ENCODE data around the gene INAFM1.

Gene INAFM1

DNA sequence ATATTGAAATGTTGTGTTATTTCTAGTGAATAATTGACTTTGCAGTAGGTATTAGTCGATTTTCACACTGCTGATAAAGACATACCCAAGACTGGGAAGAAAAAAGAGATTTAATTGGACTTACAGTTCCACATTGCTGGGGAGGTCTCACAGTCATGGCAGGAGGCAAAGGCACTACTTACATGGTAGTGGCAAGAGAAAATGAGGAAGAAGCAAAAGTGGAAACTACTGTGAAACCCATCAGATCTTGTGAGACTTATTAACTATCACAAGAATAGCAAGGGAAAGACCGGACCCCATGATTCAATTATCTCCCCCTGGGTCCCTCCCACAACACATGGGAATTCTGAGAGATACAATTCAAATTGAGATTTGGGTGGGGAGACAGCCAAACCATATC lies 47.4 kb downstream of the INAFM1 start:
- CTCF ChIA-PET: interaction anchor here (1.5 kb wide), 1 partner anchor 27 kb away, joined by 3 read pairs; no protein-coding TSS in a partner anchor
- no peaks in the 10 kb centered on the region for H3K4me1 ChIP-seq (ENCODE audit: control insufficient read depth, insufficient read depth, low read length)
- POLR2A ChIA-PET: no interaction called here
- H3K4me3 ChIP-seq (ENCODE audit: low read depth, low read length): no peak overlapping the region
- no peaks in the 10 kb centered on the region for H3K36me3 ChIP-seq (ENCODE audit: control insufficient read depth in 2 of 2, insufficient read depth in 1 of 2, low read length in 2 of 2)
- no peaks in the 10 kb centered on the region for H3K9me3 ChIP-seq (ENCODE audit: control insufficient read depth, insufficient read depth, low read depth, low read length)
- no peak for TF ChIP-seq ZNF398 (tag by site-specific recombination; IDR thresholded peaks at IDR 0.05)
- TF ChIP-seq ZNF548 (tag by site-specific recombination; IDR thresholded peaks at IDR 0.05): no peak
- TF ChIP-seq ZNF362 (tag by site-specific recombination; IDR thresholded peaks at IDR 0.05): no peak
- no peak for TF ChIP-seq SCRT1 (tag by site-specific recombination; IDR thresholded peaks at IDR 0.05; ENCODE audit: borderline replicate concordance)
- TF ChIP-seq ZNF433 (tag by site-specific recombination; IDR thresholded peaks at IDR 0.05; ENCODE audit: low read depth): no peak
- no peak for TF ChIP-seq ZNF701 (tag by site-specific recombination; IDR thresholded peaks at IDR 0.05)
- no peak for TF ChIP-seq ZNF23 (tag by site-specific recombination; IDR thresholded peaks at IDR 0.05; ENCODE audit: borderline replicate concordance)
- TF ChIP-seq SALL2 (tag by site-specific recombination; IDR thresholded peaks at IDR 0.05; ENCODE audit: borderline replicate concordance): no peak
- TF ChIP-seq, protein P1, sequence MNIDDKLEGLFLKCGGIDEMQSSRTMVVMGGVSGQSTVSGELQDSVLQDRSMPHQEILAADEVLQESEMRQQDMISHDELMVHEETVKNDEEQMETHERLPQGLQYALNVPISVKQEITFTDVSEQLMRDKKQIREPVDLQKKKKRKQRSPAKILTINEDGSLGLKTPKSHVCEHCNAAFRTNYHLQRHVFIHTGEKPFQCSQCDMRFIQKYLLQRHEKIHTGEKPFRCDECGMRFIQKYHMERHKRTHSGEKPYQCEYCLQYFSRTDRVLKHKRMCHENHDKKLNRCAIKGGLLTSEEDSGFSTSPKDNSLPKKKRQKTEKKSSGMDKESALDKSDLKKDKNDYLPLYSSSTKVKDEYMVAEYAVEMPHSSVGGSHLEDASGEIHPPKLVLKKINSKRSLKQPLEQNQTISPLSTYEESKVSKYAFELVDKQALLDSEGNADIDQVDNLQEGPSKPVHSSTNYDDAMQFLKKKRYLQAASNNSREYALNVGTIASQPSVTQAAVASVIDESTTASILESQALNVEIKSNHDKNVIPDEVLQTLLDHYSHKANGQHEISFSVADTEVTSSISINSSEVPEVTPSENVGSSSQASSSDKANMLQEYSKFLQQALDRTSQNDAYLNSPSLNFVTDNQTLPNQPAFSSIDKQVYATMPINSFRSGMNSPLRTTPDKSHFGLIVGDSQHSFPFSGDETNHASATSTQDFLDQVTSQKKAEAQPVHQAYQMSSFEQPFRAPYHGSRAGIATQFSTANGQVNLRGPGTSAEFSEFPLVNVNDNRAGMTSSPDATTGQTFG (tag by site-specific recombination; IDR thresholded peaks at IDR 0.05; ENCODE audit: borderline replicate concordance): no peak
- no peak for TF ChIP-seq GFI1B (tag by site-specific recombination; IDR thresholded peaks at IDR 0.05)
- no peak for TF ChIP-seq ZNF211 (tag by site-specific recombination; IDR thresholded peaks at IDR 0.05; ENCODE audit: low read depth)
- H3K27ac ChIP-seq (ENCODE audit: extremely low read depth, low read depth, low read length): no peak overlapping the region

DNA sequence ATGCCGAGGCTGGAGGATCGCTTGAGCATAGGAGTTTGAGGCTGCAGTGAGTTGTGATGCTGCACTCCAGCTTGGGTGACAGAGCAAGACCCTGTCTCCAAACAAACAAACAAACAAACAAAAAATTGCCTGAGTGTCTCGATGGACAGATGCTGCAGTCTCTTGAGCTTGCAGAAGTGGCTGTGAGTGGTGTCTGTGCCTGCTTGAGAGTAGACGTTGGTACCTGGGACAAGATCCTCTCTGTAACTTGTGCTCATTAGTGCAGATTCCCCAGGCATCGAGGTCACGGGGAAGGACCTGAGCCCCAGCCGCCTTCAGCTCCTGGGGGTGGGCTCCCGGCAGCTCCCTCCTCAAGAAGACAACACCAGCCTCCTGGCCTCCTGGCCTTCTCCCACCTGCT lies 48.7 kb downstream of the INAFM1 start:
- Histone ChIP-seq H3K27ac (ENCODE audit: extremely low read depth, low read depth, low read length) (no peak overlapping the region), H3K36me3 (ENCODE audit: control insufficient read depth in 2 of 2, insufficient read depth in 1 of 2, low read length in 2 of 2) (no peaks in the 10 kb centered on the region), H3K4me1 (ENCODE audit: control insufficient read depth, insufficient read depth, low read length) (no peaks in the 10 kb centered on the region), H3K4me3 (ENCODE audit: low read depth, low read length) (no peak overlapping the region), H3K9me3 (ENCODE audit: control insufficient read depth, insufficient read depth, low read depth, low read length) (no peaks in the 10 kb centered on the region)
- ChIA-PET CTCF (interaction anchor here (0.7 to 1.6 kb wide), 3 partner anchors 26 to 68 kb away, joined by 3 to 8 read pairs (median 3); partner anchors contain the start of gene DHX34), POLR2A (interaction anchor here (1.2 kb wide), 1 partner anchor 25 kb away, joined by 5 read pairs; the partner anchor contains the start of gene DHX34)
- no peak for TF ChIP-seq ZSCAN30 (tag by site-specific recombination; IDR thresholded peaks at IDR 0.05)
- no peak for TF ChIP-seq ZNF677 (tag by site-specific recombination; IDR thresholded peaks at IDR 0.05)
- TF ChIP-seq ZNF610 (tag by site-specific recombination; IDR thresholded peaks at IDR 0.05; ENCODE audit: borderline replicate concordance): no peak
- TF ChIP-seq TRIM28 (IDR thresholded peaks at IDR 0.05; ENCODE audit: borderline replicate concordance, low read length): no peak
- TF ChIP-seq, protein P2, sequence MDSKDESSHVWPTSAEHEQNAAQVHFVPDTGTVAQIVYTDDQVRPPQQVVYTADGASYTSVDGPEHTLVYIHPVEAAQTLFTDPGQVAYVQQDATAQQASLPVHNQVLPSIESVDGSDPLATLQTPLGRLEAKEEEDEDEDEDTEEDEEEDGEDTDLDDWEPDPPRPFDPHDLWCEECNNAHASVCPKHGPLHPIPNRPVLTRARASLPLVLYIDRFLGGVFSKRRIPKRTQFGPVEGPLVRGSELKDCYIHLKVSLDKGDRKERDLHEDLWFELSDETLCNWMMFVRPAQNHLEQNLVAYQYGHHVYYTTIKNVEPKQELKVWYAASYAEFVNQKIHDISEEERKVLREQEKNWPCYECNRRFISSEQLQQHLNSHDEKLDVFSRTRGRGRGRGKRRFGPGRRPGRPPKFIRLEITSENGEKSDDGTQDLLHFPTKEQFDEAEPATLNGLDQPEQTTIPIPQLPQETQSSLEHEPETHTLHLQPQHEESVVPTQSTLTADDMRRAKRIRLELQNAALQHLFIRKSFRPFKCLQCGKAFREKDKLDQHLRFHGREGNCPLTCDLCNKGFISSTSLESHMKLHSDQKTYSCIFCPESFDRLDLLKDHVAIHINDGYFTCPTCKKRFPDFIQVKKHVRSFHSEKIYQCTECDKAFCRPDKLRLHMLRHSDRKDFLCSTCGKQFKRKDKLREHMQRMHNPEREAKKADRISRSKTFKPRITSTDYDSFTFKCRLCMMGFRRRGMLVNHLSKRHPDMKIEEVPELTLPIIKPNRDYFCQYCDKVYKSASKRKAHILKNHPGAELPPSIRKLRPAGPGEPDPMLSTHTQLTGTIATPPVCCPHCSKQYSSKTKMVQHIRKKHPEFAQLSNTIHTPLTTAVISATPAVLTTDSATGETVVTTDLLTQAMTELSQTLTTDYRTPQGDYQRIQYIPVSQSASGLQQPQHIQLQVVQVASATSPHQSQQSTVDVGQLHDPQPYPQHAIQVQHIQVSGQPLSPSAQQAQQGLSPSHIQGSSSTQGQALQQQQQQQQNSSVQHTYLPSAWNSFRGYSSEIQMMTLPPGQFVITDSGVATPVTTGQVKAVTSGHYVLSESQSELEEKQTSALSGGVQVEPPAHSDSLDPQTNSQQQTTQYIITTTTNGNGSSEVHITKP (tag by site-specific recombination; IDR thresholded peaks at IDR 0.05): no peak
- TF ChIP-seq ZNF776 (tag by site-specific recombination; IDR thresholded peaks at IDR 0.05; ENCODE audit: borderline replicate concordance): no peak
- no peak for TF ChIP-seq ZNF266 (tag by site-specific recombination; IDR thresholded peaks at IDR 0.05; ENCODE audit: low read depth)
- no peak for TF ChIP-seq MYNN (tag by site-specific recombination; IDR thresholded peaks at IDR 0.05; ENCODE audit: borderline replicate concordance)
- no peak for TF ChIP-seq ZNF341 (tag by site-specific recombination; IDR thresholded peaks at IDR 0.05; ENCODE audit: low read depth)
- TF ChIP-seq ZNF560 (tag by site-specific recombination; IDR thresholded peaks at IDR 0.05; ENCODE audit: borderline replicate concordance): no peak
- TF ChIP-seq ZNF239 (tag by site-specific recombination; IDR thresholded peaks at IDR 0.05): no peak
- TF ChIP-seq ZBTB49 (tag by site-specific recombination; IDR thresholded peaks at IDR 0.05; ENCODE audit: low read depth): no peak
- TF ChIP-seq KLF10 (tag by site-specific recombination; IDR thresholded peaks at IDR 0.05): no peak
